NCI-H510A (cell line): ENCODE results near the gene JAM3.
"Not testable (repeated sequence)": the region's sequence is repeated elsewhere in the genome, so short reads cannot be mapped to it uniquely, and the experiment has no call there.

Experiments
- DNase-seq: peaks from one replicate; lab custom pipeline; 2025; lab: John Stamatoyannopoulos, UW

The JAM3 gene

GRCh38 chr11:134101282-134101681, 32.4 kb downstream of the JAM3 start:
- DNase-seq = no peak

DNA sequence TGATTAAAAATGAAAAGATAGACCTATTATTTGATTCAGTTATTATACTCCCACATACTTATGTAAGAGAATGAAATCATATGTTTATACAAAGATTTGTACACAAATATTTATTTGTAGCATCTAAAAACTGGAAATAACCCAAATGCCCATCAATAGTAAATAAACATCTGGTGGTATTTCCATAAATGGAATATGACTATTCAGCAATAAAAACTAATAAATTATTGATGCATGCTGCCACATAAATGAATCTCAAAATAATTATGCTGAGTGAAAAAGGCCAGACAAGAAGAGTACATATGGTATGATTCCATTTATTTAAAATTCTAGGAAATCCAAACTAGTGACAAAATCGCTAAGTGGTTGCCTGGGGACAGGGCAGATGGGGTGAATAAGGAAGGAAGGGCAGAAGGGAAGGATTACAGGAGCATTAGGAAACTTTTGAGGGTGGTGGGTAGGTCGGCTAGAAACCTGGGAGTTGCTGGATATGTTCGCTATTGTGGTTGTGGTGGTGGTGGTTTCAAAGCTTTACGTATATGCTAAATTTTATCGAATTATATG, 41.5 kb downstream of the JAM3 start:
- DNase-seq = no peak

- DNase-seq = not testable (repeated sequence)
Measured at GRCh38 chr11:134113787-134114186, 44.9 kb downstream of the JAM3 start.

DNA sequence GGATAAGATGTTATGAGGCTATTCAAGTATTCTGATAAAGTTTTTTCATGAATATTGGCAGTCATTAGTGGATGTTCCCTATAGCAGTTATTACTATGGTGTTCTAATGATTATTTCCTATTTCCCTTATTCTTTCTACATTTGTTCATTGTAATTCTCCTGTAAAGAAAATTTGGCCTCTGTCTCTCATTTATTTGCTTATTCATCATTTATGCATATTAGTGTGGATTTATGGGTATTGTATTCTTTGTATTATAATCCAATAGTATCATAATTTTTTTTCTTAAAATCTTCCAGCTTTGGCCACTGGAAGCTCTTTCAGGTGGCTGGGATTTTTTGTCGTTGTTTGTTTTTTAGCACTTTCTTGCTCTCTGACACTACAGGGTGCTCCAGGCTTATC, 47.3 kb downstream of the JAM3 start:
- DNase-seq = no peak

GRCh38 chr11:134118006-134118405, 49.1 kb downstream of the JAM3 start:
- DNase-seq = no peak

DNA sequence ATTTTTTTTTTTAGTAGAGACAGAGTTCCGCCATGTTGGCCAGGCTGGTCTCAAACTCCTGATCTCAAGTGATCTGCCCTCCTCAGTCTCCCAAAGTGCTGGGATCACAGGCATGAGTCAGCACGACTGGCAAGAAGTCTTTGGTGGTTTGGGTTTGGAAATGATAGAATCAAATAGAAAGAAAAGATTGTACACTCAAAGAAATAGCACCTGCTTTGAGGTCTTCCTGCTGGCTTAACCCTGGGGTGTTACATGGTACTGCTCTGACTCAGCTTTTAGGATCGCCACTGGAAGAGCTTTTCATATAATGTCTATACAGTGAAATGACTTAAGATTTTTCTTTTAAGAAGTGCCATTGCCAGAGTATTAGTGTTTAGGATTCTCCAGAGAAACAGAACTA, 50.2 kb downstream of the JAM3 start:
- DNase-seq = no peak

- no peak for DNase-seq
Measured at GRCh38 chr11:134120143-134120850, 51.4 kb downstream of the JAM3 start.

GRCh38 chr11:134120921-134121526, 52.2 kb downstream of the JAM3 start:
- DNase-seq = no peak

DNA sequence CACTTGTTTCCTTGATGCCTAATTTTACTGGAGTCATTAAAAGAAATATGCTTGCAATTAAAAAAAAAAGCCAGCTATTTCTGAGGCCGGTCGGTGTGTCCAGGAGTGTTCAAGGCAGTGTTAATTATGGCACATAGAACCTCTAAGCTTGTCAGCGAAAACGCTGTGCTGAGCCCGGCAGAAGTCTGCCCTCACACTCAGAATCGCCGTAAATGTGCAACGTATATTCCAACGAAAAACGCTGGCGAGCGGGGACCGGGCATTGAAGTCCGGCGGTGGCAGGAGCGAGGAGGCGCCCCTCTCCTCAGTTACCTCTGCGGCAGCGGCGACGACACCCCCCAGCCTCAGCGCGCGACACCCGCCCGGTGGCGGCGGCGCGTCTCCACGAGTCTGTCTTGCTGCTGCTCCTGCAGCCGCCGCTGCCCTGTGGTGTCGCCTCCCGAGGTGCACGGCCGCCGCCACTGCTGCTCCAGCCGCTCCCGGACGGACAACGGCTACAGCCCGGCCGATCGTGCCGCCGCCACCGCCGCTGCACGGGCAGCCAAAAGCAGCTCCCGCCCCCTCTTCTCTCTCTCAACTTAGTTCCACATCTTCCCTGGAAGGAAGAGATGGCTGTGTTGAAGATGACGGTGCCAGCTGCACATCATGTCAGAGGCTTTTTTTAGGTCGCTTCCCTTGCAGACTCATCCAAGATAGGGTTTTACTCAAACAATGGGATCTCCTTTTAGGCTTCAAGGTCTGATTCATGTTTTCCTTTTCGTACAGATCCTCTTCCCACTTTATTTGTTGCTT, 56.0 kb downstream of the JAM3 start:
- DNase-seq = peak; percentile 15

DNA sequence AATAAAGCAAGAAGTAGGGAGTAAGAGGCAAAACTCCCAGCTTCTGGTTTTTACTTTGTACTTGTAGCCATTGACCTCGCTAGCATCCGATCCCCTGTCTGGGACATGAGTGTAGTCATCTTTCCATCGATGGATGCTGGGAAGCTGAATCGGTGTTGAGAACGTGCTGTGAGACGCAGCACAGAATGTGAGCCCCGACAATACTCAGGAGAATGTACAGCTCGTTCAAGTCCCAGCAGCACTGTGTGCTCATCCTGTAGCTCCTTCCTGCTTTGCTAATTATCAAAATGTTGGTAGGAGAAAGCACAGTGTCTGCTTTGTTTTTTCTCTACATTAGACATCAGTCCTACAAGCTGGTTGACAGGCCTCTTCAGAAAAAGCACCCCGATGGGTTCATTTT, 56.6 kb downstream of the JAM3 start:
- DNase-seq = no peak

- DNase-seq = no peak
Measured at GRCh38 chr11:134126217-134126822, 57.4 kb downstream of the JAM3 start.

DNA sequence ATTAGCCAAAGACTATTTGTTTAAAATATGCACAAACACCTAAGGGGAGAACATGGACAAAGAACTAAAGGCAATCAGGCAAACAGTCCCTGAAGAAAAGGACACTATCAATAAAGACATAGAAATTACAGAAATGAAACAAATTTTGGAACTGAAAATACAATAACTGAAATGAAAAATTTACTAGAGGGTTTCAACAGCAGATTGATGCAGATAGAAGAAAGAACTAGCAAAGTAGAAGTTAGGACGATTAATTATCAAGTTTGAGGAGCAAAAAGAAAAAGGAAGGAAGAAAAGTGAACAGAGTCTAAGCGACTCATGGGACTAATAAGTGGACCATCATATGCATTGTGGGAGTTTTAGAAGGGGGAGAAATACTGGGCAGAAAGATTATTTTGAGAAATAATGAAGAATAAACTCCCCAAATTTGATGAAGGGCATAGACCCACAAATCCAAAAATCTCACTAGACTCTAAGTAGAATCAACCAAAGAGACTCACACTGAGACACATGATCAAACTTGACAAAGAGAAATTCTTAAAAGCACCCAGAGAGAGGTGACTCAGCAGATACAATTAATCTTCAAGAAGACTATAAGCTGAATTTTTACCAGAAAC, 62.9 kb downstream of the JAM3 start:
- no peak for DNase-seq

DNA sequence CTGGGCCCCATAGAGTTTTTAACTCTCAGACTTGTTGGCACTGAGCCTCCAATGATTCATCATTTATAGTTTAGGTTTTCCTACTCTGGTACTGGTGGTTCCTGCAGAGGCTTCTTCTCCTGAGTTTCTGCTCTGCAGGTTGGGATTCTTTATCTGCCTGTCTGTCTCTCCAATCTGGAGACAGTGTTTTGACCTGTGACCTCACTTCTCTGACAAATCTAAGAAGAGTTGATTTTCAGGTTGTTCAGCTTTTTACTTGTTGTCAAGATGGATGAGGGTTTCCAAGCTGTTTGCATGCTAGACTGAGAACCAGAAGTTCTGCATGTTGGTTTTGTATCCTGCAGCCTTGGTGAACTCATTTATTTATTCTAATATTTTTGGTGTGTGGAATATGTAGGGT, 63.9 kb downstream of the JAM3 start:
- DNase-seq = no peak

- no peak for DNase-seq
Measured at GRCh38 chr11:134134167-134134566, 65.3 kb downstream of the JAM3 start.

- DNase-seq = no peak
Measured at GRCh38 chr11:134138376-134138775, 69.5 kb downstream of the JAM3 start.

- DNase-seq = no peak
Measured at GRCh38 chr11:134139303-134139872, 70.5 kb downstream of the JAM3 start.

DNA sequence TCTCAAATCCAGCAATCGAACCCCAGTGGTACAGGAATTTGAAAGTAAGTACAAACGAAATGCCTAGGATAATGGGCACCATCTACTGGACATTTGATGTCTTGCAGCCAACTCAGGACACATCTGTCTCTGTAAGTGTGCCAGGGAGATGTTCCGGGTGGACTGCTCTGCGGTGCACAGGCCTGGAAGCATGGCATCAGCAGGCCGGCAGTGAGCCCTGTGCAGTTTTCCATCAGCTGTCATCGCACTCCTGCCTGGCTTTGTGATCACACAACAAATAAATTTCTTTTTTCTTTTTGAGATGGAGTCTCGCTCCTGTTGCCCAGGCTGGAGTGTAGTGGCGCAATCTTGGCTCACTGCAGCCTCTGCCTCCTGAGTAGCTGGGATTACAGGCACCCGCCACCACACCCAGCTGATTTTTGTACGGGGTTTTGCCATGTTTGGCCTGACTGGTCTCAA, 71.0 kb downstream of the JAM3 start:
- DNase-seq = no peak

- DNase-seq = no peak
Measured at GRCh38 chr11:134140961-134141490, 72.2 kb downstream of the JAM3 start.

DNA sequence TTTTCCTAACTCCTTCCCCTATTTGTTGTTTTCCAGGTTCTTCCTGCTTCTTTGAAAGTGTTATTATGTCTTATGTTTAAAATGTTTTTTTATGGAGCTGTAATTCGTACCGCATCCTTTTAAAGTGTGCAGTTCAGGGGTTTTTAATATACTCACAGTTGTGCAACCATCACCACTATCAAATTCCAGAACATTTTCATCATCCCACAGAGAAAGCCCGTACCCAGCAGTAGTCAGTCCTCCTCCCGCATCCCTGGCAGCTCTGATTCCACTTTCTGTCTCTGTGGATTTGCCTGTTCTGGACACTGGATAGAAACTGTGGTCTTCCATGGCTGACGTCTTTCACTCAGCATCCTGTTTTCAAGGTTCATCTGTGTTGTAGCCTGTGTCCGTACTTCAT, 73.7 kb downstream of the JAM3 start:
- no peak for DNase-seq

- DNase-seq = no peak
Measured at GRCh38 chr11:134143801-134144200, 74.9 kb downstream of the JAM3 start.

- DNase-seq = no peak
Measured at GRCh38 chr11:134144744-134145143, 75.9 kb downstream of the JAM3 start.
